ENCODE data around the gene E2F4.

DNA sequence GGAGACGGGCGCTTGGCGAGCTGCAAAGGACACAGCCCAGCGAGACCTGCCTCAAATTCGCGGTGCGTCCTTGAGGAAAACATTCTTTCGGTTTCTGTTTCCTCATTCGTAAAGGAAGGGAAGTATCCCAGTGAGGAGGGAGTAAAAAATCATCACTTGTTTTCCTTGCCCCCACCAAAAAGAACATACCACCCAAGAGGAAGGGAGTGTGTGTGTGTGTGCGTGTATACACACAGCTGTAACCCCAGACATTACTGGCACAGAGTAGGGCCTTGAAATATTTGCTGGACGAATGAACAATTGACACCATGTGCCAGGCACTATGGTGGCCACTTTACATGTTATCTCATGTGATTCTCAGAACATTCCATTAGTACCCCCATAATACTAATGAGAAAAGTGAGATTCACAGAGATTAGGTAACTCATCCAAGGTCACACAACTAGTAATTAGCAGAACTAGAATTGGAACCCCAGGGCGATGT is 6.3 kb upstream of the E2F4 start:
- TF ChIP-seq, protein P1, sequence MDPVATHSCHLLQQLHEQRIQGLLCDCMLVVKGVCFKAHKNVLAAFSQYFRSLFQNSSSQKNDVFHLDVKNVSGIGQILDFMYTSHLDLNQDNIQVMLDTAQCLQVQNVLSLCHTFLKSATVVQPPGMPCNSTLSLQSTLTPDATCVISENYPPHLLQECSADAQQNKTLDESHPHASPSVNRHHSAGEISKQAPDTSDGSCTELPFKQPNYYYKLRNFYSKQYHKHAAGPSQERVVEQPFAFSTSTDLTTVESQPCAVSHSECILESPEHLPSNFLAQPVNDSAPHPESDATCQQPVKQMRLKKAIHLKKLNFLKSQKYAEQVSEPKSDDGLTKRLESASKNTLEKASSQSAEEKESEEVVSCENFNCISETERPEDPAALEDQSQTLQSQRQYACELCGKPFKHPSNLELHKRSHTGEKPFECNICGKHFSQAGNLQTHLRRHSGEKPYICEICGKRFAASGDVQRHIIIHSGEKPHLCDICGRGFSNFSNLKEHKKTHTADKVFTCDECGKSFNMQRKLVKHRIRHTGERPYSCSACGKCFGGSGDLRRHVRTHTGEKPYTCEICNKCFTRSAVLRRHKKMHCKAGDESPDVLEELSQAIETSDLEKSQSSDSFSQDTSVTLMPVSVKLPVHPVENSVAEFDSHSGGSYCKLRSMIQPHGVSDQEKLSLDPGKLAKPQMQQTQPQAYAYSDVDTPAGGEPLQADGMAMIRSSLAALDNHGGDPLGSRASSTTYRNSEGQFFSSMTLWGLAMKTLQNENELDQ (CRISPR knock-in tag; IDR thresholded peaks at IDR 0.05; ENCODE audit: borderline replicate concordance): no peak
- TF ChIP-seq TAF1 (CRISPR knock-in tag; IDR thresholded peaks at IDR 0.05): no peak
- no peak for TF ChIP-seq GTF2F1 (IDR thresholded peaks at IDR 0.05; ENCODE audit: low read length)
- no peak for TF ChIP-seq YY1 (IDR thresholded peaks at IDR 0.05; ENCODE audit: insufficient read depth, insufficient replicate concordance, low read depth, low read length)
- no peak for TF ChIP-seq PAX8 (CRISPR knock-in tag; IDR thresholded peaks at IDR 0.05; ENCODE audit: borderline replicate concordance)
